Right hindlimb (tissue), 1 donor: ENCODE data around the gene DOK1.
"Not testable (repeated sequence)": the region's sequence is repeated elsewhere in the genome, so short reads cannot be mapped to it uniquely, and the experiment has no call there.

Experiments
- DNase-seq: peaks from one replicate; pipeline ENCODE4 v3.0.0-alpha.2; 2018

DOK1 gene

DNA sequence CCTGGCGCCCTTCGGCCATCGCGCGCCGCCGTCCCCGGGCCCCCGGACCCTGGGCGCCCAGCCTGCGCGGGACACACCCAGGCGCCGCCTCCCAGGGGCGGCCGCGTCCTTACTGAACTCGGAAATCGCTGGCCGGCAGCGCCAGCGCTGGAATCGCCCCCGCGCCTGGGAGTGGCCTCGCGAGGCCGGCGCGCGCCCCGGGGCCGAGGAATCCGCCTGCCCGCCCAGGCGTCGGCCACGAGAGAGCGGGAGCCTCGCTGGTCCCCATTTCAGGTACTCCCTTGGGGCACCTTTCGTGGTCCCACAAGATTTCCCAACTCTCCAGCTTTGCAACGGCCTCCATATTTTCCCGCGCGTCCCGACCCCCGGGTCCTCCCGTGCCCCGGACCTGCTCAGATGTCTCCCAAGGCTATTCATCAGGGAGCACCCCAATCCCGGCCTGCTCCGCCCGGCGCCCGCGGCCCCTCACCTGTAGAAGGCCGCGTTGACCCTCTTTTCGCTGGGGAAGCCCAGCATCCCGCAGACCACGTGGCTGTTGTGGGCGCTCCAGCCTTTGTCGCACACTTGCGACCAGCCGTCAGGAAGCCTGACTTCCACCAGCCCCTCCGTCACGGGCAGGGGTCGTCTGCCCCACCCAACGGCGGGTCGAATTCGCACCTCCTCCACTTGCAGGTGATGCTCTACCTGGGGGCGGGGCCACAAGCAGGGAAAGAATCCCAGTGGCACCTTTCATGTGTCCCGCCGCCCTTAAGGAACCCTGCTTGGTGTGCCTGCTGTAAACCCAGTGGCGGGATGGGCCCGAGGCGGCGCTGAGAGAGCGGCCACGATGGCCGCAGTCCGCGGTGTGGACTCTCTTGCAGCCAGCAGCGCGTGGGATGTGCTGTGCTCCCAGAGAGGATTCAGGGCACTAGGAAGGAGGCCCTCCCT, 5.4 kb upstream of the DOK1 start:
- peak; percentile 74 for DNase-seq

DNA sequence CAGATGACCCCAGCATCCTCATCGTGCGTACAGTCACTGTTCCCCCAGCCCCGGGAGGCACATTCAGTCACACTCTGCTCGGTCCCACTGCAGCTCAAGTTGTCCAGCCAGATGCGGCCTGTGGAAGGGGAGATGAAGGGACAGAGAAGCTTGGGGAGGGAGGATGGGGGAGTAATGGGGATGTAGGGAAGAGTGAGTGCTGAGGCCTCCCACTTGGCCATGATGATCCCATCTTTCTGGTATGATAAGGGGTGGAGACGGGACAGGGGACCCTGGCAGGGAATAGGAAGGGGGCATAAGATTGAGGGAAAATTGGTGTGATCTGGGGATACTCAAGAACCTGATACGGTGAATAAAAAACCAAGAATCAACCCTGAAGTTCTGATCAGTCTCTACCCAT, 4.3 kb upstream of the DOK1 start:
- DNase-seq: no peak

DNA sequence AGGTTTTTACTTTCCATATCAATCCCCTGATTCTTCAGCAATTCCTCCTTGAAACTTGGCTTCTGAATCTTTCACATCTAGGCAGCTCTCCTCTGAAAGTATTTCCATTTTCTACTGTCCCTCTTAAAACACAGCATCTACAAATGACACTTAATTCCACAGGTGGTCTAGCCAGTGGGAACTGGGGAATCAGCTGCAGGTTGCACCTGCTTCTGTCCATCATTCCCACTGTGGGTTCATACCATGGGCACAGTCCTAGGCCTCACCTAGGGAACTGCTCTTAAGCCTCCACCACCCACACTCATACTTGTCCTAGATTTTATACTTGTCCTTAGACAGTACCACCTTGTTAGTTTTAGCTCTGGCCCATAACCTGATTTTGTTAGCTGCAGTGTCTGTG, 3.0 kb upstream of the DOK1 start:
- no peak for DNase-seq

- no peak for DNase-seq
Measured at GRCh38 chr2:74551942-74552913, 2.3 kb upstream of the DOK1 start.

DNA sequence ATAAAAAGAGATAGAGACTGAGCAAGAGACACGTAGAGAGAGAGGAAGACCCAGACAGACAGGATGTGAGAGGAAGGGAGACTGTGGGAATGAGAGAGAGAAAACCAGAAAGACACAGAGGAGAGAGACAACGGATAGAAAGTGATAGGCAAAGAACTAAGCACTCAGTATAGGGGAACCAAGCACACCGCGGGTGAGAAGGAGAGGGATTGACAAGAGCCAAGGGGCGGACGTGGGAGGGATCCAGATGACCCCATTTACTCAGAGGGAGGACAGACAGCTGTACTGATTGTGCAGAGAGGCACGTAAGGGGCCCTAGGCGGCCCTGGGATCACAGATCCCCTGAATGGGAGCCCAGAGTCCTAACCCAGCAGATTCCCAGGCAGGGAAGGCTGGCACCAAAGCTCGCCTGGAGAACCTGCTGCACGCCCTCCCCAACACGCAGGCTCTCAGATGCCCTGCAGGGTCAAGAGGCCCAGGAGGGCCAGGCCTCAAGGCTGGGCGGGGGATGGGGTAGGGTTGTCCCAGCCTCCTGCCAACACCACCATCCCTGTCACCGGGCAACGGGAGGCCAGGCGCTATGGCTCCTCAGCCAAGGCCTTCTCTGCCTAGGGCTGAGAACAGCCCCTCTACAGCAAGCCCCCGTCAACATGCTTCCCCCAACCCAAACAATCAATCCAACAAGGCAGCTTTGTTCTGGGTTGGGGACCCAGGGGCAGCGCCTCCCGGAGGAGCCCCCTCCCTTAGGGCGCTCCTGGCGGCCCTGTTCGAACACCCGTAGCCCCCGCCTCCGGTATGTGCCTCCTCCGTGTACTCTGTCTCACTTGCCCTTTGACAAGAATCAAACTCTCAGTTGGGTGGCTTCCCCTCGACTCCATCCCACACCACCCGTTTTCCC, 1.4 kb upstream of the DOK1 start:
- peak; percentile 49 for DNase-seq

DNA sequence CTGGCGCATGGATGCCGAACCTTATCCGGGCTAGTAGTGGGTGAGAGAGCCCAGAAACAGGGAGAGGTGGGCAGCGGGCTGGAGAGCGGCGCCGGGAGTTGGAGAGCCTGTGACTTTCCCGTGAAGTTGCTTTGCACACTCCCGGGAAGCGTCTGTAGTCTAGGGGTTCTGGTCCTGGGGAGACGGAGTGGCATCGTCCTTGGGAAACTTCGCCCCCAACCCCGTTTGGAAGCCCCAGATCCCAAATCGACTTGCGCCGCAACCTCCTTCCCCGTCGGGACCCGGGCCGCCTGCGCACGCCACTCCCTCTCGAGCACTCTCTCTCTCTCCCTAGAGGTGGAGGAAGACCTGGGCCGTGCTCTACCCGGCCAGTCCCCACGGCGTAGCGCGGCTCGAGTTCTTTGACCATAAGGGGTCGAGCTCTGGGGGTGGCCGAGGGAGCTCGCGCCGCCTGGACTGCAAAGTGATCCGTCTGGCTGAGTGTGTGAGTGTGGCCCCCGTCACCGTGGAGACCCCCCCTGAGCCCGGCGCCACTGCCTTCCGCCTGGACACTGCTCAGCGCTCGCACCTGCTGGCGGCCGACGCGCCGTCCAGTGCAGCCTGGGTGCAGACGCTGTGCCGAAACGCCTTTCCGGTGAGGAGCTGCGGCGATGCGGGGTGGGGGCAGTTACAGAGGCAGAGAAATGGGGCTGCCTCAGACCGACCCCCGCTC, 456 bp downstream of the DOK1 start:
- no peak for DNase-seq

DNA sequence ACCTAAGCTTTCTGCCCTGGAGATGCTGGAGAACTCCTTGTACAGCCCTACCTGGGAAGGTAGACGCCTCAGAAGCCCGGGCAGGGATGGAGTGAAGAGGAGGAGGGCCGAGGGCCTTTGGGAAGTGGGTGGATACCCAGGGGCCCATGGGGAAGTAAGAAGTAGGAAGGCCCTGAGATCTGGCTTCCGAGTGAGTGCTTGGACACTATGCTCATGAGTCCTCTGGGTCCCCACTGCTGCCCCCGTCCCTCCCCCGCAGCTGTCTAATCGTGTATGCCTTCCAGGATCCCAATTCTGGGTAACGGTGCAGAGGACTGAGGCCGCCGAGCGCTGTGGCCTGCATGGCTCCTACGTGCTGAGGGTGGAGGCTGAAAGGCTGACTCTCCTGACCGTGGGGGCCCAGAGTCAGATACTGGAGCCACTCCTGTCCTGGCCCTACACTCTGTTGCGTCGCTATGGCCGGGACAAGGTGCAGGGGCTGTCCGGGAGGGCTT, 1.1 kb downstream of the DOK1 start:
- no peak for DNase-seq

DNA sequence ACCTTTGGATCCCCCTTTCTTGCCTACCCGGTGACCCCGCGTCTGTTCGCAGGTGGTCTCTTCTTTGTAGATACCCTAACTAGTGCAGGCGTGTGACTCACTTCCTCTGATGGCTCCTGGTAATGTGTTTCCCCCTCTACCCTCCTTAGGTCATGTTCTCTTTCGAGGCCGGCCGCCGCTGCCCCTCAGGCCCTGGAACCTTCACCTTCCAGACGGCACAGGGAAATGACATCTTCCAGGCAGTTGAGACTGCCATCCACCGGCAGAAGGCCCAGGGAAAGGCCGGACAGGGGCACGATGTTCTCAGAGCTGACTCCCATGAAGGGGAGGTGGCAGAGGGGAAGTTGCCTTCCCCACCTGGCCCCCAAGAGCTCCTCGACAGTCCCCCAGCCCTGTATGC, 1.6 kb downstream of the DOK1 start:
- no peak for DNase-seq

DNA sequence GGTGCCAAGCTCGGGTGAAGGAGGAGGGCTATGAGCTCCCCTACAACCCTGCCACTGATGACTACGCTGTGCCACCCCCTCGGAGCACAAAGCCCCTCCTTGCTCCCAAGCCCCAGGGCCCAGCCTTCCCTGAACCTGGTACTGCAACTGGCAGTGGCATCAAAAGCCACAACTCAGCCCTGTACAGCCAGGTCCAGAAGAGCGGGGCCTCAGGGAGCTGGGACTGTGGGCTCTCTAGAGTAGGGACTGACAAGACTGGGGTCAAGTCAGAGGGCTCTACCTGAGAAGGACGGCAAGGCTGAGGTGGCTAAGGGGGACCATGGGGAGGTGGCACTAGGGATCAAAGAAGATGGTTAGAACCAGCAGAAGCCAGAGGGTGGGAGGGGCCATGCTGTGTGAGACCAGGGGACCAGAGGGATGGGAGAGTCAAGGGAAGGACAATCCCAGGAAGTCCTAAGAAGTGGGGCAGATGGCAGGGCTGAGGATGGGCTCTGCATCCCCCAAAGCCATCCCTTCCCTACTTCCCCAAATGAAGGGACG, 2.4 kb downstream of the DOK1 start:
- no peak for DNase-seq

DNA sequence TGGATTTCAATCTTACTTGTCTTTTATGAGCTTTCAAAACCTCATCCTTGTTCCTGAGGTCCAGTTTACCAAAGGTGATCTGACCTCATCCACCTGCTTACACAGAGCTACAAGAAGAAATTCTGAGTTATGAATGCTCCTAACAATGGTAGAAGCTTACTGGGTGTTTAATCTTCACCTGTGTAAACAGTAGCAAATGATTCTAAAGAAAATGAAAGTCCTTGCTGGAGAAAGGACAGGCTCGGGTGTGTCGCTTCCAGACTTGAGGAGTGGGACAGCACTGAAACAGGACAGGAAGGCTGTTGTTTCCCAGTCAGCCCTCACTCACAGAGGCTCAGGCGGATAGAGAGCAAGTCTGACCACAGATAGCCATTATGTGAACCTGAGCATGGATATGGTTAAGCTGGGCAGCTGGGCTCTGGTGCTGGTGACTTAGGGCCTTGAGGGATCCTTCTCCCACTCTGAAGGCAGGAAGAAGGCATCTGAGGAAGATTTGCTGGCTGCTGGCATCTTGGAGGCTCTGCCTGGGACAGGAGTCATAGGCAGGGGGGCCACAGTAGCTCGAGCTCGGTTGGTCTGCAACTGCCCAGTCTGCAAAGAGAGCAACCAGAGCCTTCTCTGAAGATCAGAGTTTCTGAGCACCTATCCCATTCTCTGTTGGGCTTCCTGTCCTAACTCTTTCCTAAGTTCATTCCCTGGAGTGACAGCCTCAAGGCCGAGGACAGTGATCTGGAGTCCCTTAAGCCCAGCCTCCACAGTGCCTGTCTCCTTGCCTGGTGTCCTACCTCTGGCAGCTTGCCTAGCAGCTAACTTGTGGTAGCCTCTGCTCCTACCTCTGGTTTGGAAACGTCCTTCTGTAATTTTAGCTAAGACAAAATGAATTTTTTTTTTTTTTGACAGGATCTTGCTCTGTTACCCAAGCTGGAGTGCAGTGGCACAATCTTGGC, 4.0 kb downstream of the DOK1 start:
- no peak for DNase-seq

DNA sequence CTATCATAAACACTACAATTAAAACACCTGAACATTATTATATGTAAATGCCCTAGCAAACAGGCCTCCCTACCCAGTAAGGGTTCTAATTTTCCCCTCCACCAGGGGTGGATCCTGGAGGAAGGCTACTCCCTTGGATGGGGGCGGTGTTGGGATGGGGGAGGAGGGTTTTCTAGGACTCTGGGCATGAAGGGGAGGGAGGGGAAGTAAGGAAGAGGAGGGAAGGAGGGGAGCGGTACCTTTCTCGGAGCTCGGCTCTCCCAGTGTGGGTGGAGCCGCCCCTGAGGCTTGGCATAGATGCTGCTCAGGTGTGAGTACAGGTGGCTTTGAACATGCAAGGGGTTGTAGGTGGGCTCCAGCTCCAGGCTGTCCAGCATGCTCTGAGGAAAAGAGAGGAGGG, 5.4 kb downstream of the DOK1 start:
- DNase-seq: no peak

- no peak for DNase-seq
Measured at GRCh38 chr2:74560591-74560990, 6.1 kb downstream of the DOK1 start.

- not testable (repeated sequence) for DNase-seq
Measured at GRCh38 chr2:74561022-74561421, 6.5 kb downstream of the DOK1 start.

- no peak for DNase-seq
Measured at GRCh38 chr2:74562126-74562775, 7.7 kb downstream of the DOK1 start.

DNA sequence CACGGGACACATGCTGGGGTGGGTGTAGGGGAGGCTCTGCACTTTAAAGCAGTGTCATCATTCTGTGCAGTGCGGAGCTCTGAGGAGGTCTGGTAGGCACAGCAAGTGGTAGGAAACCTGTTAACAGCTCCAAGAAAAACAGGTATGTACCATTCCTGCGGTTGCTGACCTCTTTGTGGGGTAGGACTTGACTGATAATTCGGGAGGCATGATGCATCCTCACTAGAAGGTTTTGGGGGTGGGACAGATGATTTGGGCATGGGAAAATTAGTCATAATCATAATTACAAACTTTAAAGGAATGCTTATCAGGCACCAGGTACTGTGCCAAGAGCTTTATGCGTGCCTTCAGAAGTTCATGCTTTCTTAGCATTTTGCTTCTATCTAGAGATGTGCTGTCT, 9.7 kb downstream of the DOK1 start:
- DNase-seq: no peak

DNA sequence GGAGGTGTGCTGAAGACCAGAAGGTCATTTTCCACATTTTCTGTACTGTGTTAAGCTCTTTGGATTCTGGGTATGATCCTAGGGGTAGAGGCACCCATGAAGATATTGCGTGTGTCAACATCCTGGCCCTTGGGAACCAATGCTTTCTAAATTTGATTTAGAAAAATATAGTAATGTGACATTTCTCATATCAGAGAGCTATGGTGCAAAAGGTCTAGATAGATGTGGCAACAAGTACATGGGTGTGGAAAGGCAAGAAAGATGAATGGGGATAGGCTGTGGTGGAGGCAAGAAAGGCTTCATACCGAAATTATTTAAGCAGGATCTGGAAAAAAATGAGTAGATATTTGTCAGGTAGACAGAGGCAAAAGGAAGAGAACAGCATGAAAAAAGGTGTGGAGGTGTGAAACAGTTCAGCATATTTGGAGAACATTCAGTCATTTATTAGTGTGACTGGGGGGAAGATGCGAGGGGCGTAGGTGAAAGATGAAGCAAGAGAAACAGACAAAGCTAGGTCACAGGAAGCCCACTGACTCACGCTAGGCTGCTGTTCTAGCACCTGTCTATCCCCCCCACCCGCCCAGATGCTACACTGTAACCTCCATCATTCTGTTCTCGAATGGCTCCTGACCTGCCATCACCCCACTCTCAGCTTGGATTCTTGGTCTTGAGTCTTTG, 11.7 kb downstream of the DOK1 start:
- no peak for DNase-seq

- DNase-seq: peak; percentile 45
Measured at GRCh38 chr2:74566754-74567085, 12.2 kb downstream of the DOK1 start.

GRCh38 chr2:74567881-74568280, 13.4 kb downstream of the DOK1 start:
- no peak for DNase-seq

- DNase-seq: no peak
Measured at GRCh38 chr2:74569686-74570085, 15.2 kb downstream of the DOK1 start.
